Hepatocyte (in vitro differentiated cells): ENCODE measurements around the gene HOXD12.

Experiments used
- EZH2 ChIP-seq: fragments of 200-600 bp; sonication (generic); IDR thresholded peaks from 2 replicates; pipeline ENCODE4 v1.6.1; 2016; ENCODE audit warnings: antibody characterized with exemption, mild to moderate bottlenecking, borderline replicate concordance
- EZH2phosphoT487 ChIP-seq: fragments of 200-600 bp; sonication (generic); IDR thresholded peaks from one replicate; pipeline ENCODE4 v1.6.1; 2018; ENCODE audit warnings: antibody characterized with exemption, mild to moderate bottlenecking, low read depth, moderate library complexity; ENCODE audit not compliant: unreplicated experiment, severe bottlenecking
- TF ChIP-seq, protein P1 (sequence below): fragments of 200-600 bp; sonication (generic); IDR thresholded peaks from 2 replicates; pipeline ENCODE4 v1.5.1; 2016; ENCODE audit warnings: antibody characterized with exemption, mild to moderate bottlenecking; ENCODE audit not compliant: poor library complexity

GRCh38 chr2:176139661-176140512 lies 40.3 kb downstream of the HOXD12 start:
- no peak for TF ChIP-seq EZH2
- TF ChIP-seq, protein P1, sequence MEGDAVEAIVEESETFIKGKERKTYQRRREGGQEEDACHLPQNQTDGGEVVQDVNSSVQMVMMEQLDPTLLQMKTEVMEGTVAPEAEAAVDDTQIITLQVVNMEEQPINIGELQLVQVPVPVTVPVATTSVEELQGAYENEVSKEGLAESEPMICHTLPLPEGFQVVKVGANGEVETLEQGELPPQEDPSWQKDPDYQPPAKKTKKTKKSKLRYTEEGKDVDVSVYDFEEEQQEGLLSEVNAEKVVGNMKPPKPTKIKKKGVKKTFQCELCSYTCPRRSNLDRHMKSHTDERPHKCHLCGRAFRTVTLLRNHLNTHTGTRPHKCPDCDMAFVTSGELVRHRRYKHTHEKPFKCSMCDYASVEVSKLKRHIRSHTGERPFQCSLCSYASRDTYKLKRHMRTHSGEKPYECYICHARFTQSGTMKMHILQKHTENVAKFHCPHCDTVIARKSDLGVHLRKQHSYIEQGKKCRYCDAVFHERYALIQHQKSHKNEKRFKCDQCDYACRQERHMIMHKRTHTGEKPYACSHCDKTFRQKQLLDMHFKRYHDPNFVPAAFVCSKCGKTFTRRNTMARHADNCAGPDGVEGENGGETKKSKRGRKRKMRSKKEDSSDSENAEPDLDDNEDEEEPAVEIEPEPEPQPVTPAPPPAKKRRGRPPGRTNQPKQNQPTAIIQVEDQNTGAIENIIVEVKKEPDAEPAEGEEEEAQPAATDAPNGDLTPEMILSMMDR: no peak
- TF ChIP-seq EZH2phosphoT487: no peak
